IMR-90 (cell line): ENCODE data around the gene LTF.

Experiments
- BHLHE40 ChIP-seq: fragments of 150-350 bp; IDR thresholded peaks from 2 replicates; pipeline ENCODE4 v1.6.1; 2016; ENCODE audit warnings: mild to moderate bottlenecking, low read depth, low read length
- CEBPB ChIP-seq: IDR thresholded peaks from 2 replicates; pipeline ENCODE4 v1.6.1; 2012; ENCODE audit warnings: low read depth, low read length, improper control_type of control experiment
- MAFK ChIP-seq: IDR thresholded peaks from 2 replicates; pipeline ENCODE4 v1.6.1; 2012; ENCODE audit warnings: low read depth, low read length, improper control_type of control experiment
- NFE2L2 ChIP-seq: fragments of 150-350 bp; IDR thresholded peaks from 2 replicates; pipeline ENCODE4 v1.6.1; 2016; ENCODE audit warnings: low read depth, mild to moderate bottlenecking, low read length
- POLR2A ChIP-seq: IDR thresholded peaks from 2 replicates; pipeline ENCODE4 v1.6.1; 2012; ENCODE audit warnings: mild to moderate bottlenecking, low read depth, low read length
- RAD21 ChIP-seq: IDR thresholded peaks from 2 replicates; pipeline ENCODE4 v1.6.1; 2012; ENCODE audit warnings: low read length, improper control_type of control experiment
- TF ChIP-seq, protein P1 (sequence below): conservative IDR thresholded peaks from 2 replicates; pipeline ENCODE4 v1.5.1; 2012; ENCODE audit warnings: mild to moderate bottlenecking, low read depth, low read length, improper control_type of control experiment
- TF ChIP-seq, protein P2 (sequence below): fragments of 150-350 bp; IDR thresholded peaks from 2 replicates; pipeline ENCODE4 v1.6.1; 2017; ENCODE audit warnings: mild to moderate bottlenecking, antibody characterized with exemption, low read length, low read depth

DNA sequence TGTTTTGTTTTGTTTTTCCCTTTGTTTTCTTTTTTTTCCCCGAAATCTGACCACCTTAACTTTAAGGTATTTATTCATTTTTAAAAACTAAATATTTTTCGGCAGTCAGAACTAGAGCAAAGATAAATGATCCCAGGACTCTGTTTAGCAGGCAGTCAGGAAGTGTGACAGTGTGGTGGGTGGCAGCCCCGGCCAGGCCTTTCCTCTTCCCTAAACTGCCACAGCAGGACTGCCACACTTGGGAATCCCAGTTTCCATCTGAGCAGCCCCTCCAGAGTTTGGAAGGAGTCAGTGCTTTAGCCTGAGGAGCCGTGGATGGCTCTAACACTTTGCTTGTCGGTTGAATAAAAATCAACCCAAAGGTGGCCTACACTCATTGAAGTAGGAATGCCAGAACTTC, 50.8 kb downstream of the LTF start:
- TF ChIP-seq, protein P1, sequence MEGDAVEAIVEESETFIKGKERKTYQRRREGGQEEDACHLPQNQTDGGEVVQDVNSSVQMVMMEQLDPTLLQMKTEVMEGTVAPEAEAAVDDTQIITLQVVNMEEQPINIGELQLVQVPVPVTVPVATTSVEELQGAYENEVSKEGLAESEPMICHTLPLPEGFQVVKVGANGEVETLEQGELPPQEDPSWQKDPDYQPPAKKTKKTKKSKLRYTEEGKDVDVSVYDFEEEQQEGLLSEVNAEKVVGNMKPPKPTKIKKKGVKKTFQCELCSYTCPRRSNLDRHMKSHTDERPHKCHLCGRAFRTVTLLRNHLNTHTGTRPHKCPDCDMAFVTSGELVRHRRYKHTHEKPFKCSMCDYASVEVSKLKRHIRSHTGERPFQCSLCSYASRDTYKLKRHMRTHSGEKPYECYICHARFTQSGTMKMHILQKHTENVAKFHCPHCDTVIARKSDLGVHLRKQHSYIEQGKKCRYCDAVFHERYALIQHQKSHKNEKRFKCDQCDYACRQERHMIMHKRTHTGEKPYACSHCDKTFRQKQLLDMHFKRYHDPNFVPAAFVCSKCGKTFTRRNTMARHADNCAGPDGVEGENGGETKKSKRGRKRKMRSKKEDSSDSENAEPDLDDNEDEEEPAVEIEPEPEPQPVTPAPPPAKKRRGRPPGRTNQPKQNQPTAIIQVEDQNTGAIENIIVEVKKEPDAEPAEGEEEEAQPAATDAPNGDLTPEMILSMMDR = no peak
- TF ChIP-seq CEBPB (no peak), POLR2A (no peak), NFE2L2 (no peak), BHLHE40 (no peak), MAFK (no peak), RAD21 (no peak)
- TF ChIP-seq, protein P2, sequence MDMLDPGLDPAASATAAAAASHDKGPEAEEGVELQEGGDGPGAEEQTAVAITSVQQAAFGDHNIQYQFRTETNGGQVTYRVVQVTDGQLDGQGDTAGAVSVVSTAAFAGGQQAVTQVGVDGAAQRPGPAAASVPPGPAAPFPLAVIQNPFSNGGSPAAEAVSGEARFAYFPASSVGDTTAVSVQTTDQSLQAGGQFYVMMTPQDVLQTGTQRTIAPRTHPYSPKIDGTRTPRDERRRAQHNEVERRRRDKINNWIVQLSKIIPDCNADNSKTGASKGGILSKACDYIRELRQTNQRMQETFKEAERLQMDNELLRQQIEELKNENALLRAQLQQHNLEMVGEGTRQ = no peak
